NCI-H187 (cell line): ENCODE results near the gene SLC8B1.

ENCODE experiments used
- DNase-seq, 2 experiments: peaks; one replicate each; lab custom pipeline; 2025; lab: John Stamatoyannopoulos, UW

SLC8B1 gene

DNA sequence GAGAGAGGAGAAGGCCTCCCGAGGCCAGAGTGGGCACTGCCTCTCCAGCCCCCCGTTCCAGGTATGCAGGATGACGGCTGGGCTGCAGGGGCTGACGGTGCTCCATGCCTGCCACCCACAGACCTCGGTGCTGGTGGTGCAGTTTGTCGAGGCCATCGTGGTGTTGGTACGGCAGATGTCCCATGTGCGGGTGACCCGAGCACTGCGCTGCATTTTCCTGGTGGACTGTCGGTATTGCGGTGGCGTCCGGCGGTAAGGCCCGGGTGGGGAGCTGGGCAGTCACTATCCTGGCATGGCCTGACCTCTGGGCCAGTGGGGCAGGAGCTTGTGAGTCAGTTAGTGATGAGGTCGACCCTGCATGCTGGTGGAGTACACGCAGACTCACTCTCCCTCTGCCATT lies 66.3 kb downstream of the SLC8B1 start:
- no peak for DNase-seq

DNA sequence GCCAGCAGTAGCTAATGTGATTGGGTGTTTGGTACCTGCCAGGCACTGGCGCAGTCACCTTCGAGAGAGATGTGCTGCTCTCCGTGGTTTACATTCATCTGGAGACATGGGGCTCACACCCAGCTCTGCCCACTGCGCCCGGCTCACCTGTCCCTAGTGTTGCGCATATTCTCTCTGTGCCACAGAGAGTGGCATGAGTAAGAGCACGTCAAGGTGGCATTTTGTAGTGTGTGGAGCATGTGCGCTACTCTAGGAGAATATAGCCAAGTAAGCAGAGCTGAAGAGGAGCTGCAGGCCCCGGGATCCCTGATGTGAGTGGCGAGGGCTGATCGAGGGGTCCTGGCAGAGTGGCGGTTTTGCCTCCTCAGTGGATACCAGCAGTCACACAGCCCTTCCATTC lies 66.8 kb downstream of the SLC8B1 start:
- DNase-seq: no peak

DNA sequence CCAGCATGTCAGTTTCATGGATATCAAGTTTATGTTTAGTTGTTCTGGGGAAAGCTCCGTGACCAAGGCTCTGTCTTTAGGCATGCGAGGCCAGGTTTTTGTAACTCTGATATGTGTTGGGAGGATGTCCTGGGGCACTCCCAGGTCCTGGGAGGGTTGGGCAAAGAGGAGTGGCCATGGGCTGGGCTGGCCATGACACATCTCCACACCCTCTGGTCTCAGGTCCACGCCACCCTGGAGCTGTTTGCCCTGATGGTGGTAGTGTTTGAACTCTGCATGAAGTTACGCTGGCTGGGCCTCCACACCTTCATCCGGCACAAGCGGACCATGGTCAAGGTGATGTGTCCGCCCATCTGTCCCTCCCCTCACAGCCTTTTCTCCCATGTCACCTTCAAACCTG lies 67.3 kb downstream of the SLC8B1 start:
- DNase-seq: no peak

DNA sequence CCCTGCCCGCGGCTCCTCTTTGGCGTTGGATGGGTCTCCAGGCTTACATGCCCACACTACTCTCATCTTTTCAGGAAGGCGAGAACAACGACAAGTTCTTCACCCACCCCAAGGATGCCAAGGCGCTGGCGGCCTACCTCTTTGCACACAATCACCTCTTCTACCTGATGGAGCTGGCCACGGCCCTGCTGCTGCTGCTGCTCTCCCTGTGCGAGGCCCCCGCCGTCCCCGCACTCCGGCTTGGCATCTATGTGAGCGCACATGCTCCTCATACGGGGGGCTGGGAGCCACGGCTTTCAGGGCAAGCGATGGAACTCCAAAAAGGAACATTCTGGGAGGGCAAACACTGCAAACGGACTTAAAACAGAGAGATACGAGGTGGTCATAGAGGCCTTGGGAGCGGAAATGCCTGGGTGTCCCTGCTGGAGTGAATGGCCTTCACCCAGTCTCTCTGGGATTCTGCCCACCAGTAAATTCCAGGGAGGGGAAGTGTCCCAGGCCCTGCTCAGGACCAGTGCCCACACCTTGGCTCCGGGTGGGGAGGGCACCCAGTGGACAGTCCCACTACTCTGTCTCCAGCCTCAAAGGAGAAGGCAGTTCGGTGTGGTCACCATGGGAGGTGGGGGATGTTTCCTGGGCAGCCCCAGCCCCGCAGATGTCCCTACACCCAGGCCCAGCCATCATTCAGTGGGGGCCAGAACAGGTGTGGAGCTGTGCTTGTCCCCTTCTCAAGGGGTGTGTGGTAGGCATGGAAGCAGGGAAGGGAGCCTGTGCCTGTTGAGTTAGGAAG lies 68.6 kb downstream of the SLC8B1 start:
- no peak for DNase-seq

DNA sequence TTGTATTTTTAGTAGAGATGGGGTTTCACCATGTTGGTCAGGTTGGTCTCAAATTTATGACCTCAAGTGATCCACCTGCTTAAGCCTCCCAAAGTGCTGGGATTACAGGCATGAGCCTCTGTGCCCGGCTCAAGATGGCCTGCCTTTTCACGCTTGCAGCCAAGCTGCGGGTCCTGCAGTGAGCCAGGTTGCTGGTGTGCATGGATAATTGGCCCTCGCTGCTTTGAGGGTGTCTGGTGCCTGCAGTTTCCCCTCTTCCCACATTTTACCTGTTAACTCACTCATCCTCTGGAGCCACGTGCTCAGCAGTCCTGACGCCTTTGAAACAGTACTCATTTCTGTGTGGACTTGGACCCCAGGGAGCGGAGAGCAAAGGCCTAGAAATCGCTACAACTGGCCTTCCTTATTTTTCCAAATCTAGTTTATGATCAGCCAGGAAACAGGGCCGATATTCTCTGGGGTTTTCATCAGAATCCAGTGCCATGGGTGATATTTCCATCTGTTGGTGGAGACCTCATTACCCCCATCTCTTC lies 71.4 kb downstream of the SLC8B1 start:
- no peak for DNase-seq

DNA sequence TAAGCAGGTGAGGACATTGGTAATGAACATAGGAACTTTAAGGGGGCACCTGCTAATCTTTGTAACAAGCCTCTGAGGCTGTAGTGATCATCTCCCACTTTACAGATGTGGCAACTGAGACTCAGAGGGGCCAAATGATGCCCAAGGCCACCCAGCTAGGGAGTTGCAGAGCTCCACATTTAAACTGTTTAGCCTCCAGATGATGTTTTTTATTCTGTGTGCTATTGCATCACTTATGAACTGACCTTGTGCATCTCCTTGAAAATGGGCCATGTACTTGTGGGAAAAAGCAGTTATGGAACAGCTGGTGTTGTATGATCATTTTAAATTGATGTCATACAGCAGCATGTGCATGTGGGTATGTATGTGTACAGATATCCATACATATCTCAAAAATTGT lies 72.2 kb downstream of the SLC8B1 start:
- DNase-seq: no peak

DNA sequence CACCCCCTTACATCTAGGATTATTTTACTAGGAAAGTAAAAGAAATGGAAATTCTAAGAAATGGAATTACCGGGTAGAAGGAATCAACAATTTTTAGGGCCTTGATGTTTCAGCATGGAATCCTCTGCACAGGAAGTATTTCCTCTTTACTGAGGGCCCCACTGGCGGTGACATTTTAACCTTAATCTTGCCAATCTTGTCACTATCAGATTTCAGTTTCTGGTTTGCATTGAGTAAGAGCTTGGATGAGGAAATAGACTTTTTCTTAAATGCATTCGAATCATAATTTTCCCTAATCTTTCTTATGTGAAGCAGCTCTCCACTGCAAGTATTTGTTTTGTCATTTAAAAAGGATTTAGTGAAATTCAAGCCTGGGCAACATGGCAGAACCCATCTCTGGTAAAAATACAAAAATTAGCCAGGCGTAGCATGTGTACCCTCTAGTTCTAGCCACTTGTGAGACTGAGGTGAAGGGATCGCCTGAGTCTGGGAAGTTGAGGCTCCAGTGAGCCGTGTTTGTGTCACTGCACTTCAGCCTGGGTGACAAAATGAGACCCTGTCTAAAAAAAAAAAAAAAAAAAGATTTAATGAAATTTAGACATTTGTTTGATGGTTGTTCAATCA lies 73.0 kb downstream of the SLC8B1 start:
- DNase-seq: no peak

DNA sequence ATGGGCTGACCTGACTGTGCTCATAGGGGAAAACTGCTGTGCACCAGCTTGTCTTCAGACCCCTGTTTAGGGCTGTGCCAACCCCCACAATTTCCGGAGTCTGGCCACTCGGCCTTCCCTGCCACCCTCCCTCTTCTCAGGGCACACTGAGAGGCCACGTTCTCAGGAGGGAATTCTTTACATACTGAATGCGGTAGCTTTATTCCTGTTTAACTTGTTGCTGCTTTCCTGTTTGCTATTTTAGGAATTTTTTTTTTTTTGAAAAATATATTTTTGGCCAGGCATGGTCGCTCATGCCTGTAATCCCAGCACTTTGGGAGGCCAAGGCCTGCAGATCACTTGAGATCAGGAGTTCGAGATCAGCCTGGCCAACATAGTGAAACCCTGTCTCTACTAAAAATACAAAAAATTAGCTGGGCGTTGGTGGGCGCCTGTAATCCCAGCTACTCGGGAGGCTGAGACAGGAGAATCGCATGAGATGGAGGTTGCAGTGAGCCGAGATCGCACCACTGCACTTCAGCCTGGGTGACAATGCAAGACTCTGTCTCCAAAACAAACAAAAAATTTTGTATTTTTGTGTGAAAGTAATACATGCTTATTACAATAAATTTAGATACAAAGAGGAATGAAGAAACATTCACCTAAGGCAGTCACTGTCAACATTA lies 74.1 kb downstream of the SLC8B1 start:
- DNase-seq: no peak

DNA sequence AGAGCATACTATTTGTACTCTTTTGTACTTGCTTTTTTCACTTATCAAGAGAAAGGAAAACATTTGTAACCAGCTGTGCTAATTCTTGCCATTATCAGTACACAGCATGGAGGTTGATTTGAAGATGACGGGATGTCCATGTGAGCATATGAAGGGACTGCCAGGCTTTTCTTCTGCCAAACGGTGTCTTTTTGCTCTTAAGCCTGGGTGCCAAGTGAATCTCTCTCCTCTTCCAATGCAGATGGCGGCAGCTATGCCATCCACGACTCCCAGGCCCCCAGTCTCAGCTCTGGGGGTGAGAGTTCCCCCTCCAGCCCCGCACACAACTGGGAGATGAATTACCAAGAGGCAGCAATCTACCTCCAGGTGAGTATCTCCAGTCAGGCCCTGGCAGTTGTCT lies 74.8 kb downstream of the SLC8B1 start:
- DNase-seq: no peak

DNA sequence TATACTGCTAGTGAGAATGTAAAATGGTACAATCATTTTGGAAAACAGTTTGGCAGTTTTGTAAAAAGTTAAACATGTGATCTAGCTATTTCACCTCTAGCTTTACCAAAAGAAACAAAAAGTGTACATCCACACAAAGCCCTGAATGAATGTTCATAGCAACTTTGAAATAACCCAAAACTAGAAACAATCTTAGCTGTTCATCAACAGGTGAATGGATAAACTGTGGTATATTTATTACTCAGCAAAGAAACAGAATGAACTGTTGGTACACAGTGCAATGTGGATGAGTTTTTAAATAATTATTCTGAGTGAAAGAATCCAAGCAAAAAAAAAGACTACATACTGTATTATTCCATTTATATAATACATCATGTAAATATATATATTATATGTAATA lies 77.3 kb downstream of the SLC8B1 start:
- DNase-seq: no peak

DNA sequence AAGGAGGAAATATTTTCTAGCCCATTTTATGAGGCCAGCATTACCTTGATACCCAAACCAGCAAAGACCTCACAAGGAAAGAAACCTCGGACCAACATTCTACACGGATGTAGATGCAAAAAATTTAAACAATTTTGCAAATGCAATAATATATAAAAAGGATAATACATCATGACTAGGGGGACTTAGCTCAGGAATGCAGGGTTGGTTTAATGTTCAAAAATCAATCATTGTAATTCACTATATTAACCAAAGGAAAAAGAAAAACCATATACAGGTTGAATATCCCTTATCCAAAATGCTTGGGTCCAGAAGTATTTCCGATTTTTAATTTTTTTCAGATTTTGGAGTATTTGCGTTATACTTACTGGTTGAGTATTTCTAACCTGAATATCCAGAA lies 80.6 kb downstream of the SLC8B1 start:
- DNase-seq: no peak

DNA sequence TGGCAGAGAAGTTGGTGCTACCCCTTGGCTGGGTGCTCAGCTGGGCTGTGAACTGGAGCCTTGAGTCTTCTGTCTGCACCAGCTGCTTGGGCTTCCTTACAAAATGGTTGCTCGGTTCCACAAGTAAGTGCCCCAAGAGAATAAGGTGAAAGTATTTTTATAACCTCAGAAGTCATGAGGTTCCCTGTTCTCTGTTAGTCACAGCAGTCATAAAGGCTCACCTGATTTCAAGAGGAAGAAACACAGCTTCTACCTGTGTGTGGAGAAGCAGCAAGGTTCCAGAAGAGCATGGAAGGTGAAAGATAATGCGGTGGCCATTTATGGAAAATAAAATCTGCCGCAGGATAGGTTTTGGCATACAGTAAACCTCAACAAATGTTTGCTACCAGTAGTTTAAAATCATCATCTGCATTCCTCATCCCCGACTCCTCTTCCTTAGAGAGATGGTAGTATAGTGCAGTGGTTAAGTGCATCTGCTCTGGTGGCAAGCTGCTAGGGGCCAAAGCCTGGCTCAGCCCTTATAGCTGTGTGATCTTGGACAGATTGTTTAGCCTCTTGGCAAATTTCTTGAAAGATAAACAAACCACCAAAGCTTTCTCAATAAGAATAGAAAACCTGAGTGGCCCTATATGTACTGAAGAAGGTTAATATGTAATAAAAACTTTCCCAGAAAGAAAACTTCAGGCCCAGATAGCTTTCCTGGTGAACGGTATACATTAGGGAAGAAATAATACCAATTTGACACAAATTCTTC lies 81.2 kb downstream of the SLC8B1 start:
- DNase-seq: no peak

DNA sequence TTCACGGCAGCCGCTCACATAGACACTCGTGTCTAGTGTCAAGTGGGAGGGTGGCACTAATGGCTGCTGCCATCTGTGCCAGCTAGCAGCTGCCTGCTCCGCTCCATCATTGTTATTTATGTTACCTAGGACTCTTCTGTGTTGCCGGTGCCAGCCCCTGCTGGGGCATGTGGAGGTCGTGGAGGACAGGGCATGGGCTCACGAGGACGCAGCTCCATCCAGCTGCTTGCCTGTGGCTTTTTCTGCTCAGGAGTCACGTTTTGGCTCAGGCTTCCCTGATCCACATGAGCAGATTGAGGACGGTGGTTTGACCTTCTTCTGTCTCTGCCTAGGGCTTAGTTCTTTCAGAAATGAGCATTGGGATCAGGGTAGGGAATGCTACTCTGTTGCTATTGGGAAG lies 82.4 kb downstream of the SLC8B1 start:
- DNase-seq: no peak

DNA sequence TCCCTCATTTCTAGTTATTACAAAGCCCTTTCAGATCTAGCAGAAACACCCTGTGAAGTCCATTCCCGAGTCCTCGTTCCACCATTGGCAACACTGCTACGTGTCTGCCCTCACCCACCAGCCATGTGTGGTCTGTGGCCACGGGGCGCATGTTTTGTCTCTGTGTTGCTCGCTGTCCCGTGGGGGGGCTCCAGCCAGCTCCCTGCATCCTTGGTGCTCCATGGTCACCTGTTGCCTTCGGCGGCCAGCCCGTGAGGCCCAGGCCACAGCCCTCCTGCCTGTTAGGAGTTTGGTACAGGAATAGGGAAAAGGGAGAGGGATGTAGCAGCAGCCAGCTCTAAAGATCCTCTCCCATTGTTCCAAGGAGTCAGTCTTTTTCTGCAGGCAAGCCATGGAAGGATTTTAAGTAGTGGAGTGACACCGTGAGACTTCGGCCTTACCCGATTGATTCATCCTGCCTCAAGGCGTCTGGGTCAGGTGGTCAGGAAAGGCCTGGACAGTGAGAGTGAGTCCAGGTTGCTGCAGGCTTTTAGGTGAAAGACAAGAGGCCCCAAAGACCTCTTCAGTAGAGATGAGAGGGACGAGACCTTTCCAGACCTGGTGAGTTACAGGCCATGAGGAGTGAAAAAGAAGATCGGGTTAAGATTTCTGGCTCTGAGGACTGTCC lies 83.4 kb downstream of the SLC8B1 start:
- DNase-seq: no peak

DNA sequence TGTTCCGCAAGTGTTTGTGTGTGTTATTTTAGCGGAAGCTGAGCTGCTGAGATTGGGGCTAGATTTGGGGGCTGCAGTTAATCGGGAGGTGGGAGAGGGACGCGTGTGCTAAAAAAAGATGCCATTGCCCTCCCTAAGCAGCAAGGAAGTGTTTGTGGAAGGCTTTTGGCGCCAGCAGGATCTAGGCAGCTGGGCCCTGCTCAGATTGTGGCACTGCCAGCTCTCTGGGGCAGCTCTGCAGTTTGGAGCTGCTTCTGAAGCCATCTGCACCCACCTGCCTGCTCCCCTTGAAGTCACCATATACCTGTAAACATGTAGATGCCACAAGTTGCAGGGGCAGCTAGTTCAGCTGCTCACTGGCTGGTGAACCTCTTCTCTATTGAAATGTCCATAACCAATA lies 84.9 kb downstream of the SLC8B1 start:
- no peak for DNase-seq

DNA sequence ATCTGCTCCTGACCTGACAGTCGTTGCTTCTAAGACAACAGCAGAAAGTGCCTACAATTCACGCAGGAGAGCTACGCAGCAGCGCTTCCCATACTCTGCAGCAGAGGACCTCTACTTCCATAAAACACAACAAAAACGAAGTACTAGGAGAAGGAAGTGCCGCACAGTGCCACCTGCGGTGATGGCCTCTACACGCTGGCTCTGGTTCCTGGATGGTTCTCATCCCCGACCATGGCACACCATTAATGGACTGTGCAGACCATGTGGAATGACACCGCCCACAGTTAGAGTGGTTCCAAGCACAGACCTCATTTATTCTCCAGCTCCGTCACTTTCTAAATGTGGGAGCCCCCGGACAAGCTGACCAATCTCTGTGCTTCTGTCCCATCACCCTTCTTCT lies 85.4 kb downstream of the SLC8B1 start:
- no peak for DNase-seq

DNA sequence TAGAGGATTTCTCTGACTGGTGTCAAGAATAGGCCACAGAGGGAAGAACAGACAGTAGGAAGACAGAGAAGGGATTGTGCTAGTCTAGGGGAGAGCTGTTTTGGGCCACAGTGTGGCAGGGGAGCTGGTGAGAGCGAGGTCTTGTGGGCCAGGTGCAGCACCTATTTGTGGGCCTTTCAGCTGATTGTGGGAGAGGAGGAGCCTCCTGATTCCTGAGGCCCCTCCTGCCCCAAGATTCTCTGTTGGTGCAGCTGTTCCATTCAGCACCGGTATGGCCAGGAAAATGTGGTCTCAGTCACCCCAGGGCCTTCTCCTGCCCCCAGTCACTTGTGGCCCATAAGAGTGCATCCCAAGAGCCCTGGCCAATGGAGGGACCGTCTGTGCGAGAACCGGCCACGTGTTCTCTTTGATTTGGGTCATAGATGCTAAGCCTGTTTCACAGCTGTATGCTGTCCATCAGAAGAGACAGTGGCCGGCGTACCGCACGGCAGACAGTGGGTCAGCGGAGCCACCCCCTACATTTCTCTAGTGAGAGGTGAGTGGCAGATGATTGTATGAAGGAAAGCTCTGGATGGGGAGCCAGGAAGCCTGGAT lies 86.0 kb downstream of the SLC8B1 start:
- DNase-seq: no peak
